ENCODE measurements around the gene P2RX1. TPM values are rescaled to one million over a fixed set of nuclear protein-coding genes. Genes with fewer than 3 reads are reported as not detected.

The P2RX1 gene
- total and polyA plus RNA-seq, 2 of the 4 experiments (the other 2 are of a cell fraction), result not detected

DNA sequence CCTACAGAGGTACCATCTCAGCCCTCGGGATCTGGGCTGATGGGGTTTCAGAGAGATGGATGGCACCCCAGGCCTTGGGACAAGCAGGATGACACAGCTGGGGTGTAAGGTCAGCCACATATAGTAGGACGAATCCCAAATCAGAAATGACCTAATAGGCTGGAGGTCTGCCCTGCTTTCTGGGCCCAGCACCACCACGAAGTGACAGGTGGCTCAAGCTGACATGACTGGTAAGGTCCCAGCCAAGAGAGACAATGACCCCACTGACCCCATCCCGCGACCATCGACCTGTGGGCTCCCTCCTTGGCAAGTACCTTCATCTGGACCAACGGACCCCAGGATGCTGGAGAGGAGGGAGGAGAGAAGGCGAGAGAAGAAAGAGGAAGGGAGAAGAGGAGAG lies 39.0 kb downstream of the P2RX1 start:
- CTCF ChIA-PET, result interaction anchor here (1.0 to 1.3 kb wide), 3 partner anchors 14 to 37 kb away, joined by 3 to 4 read pairs (median 3); no protein-coding TSS in a partner anchor
- Histone ChIP-seq H2AK9ac (replicated peaks; ENCODE audit: low read depth, low read length, poor library complexity) (no peak overlapping the region), H2BK5ac (ENCODE audit: low read depth, low read length, poor library complexity, severe bottlenecking) (no peak overlapping the region), H3K4me2 (ENCODE audit: low read depth, low read length) (no peak overlapping the region), H3K56ac (ENCODE audit: extremely low read depth, insufficient read depth, low read length) (no peak overlapping the region), H3K4me1 (ENCODE audit: control insufficient read depth, insufficient read depth, low read length) (peaks cover 5% of the 10 kb centered on the region; the same call in 1 of the 2 replicates), H3K23ac (ENCODE audit: low read depth, low read length) (no peak overlapping the region), H3K9me1 (ENCODE audit: insufficient read depth, low read length) (0 out of 2 replicates have a peak, but pooled peaks cover 4% of the 10 kb centered on the region), H3K9me3 (ENCODE audit: control insufficient read depth, insufficient read depth, low read length) (no peaks in the 10 kb centered on the region), H2BK120ac (ENCODE audit: low read depth, low read length) (no peak overlapping the region), H3K14ac (replicated peaks; ENCODE audit: low read depth, low read length) (no peak overlapping the region), H3K9ac (ENCODE audit: low read depth, low read length) (no peak overlapping the region), H3K4ac (ENCODE audit: low read depth, low read length) (no peak overlapping the region), H3K27me3 (ENCODE audit: control insufficient read depth, insufficient read depth, low read length) (no peaks in the 10 kb centered on the region), H2AFZ (replicated peaks; ENCODE audit: low read length, poor library complexity) (no peak overlapping the region), H2BK20ac (ENCODE audit: low read depth, low read length) (no peak overlapping the region), H2AK5ac (ENCODE audit: low read depth, low read length) (no peak overlapping the region), H4K20me1 (ENCODE audit: insufficient read depth, low read length) (no peaks in the 10 kb centered on the region), H4K8ac (ENCODE audit: low read depth in 2 of 2, low read length in 2 of 2) (no peak overlapping the region), H3K4me3 (ENCODE audit: insufficient read depth, low read depth, low read length) (no peak overlapping the region), H2BK15ac (ENCODE audit: low read depth, low read length) (no peak overlapping the region), H4K5ac (ENCODE audit: low read depth, low read length) (no peak overlapping the region), H3K27ac (ENCODE audit: insufficient read depth, low read length) (no peak overlapping the region), H3K18ac (ENCODE audit: low read depth, low read length) (no peak overlapping the region), H4K91ac (ENCODE audit: insufficient read depth, low read depth, low read length) (no peak overlapping the region), H3K79me1 (ENCODE audit: low read depth in 1 of 2, low read length in 2 of 2) (no peaks in the 10 kb centered on the region), H3K36me3 (ENCODE audit: control insufficient read depth, insufficient read depth, low read length) (peaks cover 21% of the 10 kb centered on the region)
- DNase-seq (no peak), ATAC-seq (ENCODE audit: low read depth) (no peak)
- dilution Hi-C loops (cut with HindIII; ENCODE audit: low sequenced_read_pairs, unreplicated experiment), result no loop called here
- intact Hi-C loops (cut with micrococcal nuclease), result no loop called here
- 80% methylated on average over 1 of the region's 8 CpGs; no CpG with 5 or more reads in 1 of the 2 experiments for whole genome bisulfite sequencing, 2 experiments (ENCODE audit: extremely low coverage in 2 of 2, insufficient read length in 1 of 2)
- in situ Hi-C loops (cut with MboI; ENCODE audit: low sequenced_read_pairs), result no loop called here
- TF ChIP-seq POLR2A (IDR thresholded peaks at IDR 0.05; ENCODE audit: low read depth, low read length), result no peak
- TF ChIP-seq SMC3 (IDR thresholded peaks at IDR 0.05; ENCODE audit: low read depth, low read length), result no peak
- no peak for TF ChIP-seq FOS (IDR thresholded peaks at IDR 0.05; ENCODE audit: low read depth, low read length)
- no peak for TF ChIP-seq MXI1 (IDR thresholded peaks at IDR 0.05; ENCODE audit: borderline replicate concordance, low read depth, low read length)
- TF ChIP-seq BHLHE40 (IDR thresholded peaks at IDR 0.05; ENCODE audit: low read depth, low read length), result no peak
- no peak for TF ChIP-seq RFX5 (IDR thresholded peaks at IDR 0.05; ENCODE audit: low read depth, low read length)
- no peak for TF ChIP-seq MAZ (IDR thresholded peaks at IDR 0.05; ENCODE audit: borderline replicate concordance, low read depth, low read length)
- TF ChIP-seq RAD21 (IDR thresholded peaks at IDR 0.05; ENCODE audit: low read length), result no peak
- TF ChIP-seq, protein P1, sequence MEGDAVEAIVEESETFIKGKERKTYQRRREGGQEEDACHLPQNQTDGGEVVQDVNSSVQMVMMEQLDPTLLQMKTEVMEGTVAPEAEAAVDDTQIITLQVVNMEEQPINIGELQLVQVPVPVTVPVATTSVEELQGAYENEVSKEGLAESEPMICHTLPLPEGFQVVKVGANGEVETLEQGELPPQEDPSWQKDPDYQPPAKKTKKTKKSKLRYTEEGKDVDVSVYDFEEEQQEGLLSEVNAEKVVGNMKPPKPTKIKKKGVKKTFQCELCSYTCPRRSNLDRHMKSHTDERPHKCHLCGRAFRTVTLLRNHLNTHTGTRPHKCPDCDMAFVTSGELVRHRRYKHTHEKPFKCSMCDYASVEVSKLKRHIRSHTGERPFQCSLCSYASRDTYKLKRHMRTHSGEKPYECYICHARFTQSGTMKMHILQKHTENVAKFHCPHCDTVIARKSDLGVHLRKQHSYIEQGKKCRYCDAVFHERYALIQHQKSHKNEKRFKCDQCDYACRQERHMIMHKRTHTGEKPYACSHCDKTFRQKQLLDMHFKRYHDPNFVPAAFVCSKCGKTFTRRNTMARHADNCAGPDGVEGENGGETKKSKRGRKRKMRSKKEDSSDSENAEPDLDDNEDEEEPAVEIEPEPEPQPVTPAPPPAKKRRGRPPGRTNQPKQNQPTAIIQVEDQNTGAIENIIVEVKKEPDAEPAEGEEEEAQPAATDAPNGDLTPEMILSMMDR (conservative IDR thresholded peaks at IDR 0.05; ENCODE audit: low read depth, low read length), result no peak
- TF ChIP-seq NFE2L2 (IDR thresholded peaks at IDR 0.05; ENCODE audit: low read depth, low read length), result no peak
- TF ChIP-seq, protein P2, sequence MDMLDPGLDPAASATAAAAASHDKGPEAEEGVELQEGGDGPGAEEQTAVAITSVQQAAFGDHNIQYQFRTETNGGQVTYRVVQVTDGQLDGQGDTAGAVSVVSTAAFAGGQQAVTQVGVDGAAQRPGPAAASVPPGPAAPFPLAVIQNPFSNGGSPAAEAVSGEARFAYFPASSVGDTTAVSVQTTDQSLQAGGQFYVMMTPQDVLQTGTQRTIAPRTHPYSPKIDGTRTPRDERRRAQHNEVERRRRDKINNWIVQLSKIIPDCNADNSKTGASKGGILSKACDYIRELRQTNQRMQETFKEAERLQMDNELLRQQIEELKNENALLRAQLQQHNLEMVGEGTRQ (IDR thresholded peaks at IDR 0.05; ENCODE audit: low read depth, low read length), result no peak
- TF ChIP-seq MAFK (IDR thresholded peaks at IDR 0.05; ENCODE audit: low read depth, low read length), result no peak
- no peak for TF ChIP-seq CHD1 (IDR thresholded peaks at IDR 0.05; ENCODE audit: low read depth, low read length)
- no TSS peak for BruUV-seq (replicated peaks)
- POLR2A ChIA-PET (ENCODE audit: unreplicated experiment), result no interaction called here
